Epithelial cell of esophagus (primary cell): ENCODE measurements around the gene POLE4.

Source experiments
- DNase-seq: peaks from one replicate; pipeline ENCODE4 v3.0.0; 2010; ENCODE audit warnings: low read depth
- H3K4me3 ChIP-seq: 2 replicates; pipeline ENCODE4 v1.5.1; 2011; ENCODE audit warnings: mild to moderate bottlenecking, low read length, control low read depth
- CTCF ChIP-seq: IDR thresholded peaks from 2 replicates; pipeline ENCODE4 v1.5.1; 2011; ENCODE audit warnings: low read depth, mild to moderate bottlenecking, low read length, control low read depth, inconsistent platforms; ENCODE audit not compliant: insufficient read depth; ENCODE audit errors: missing control alignments

Gene POLE4

GRCh38 chr2:74917702-74918619 is 40.5 kb upstream of the POLE4 start:
- DNase-seq, result peak; percentile 84
- TF ChIP-seq CTCF, result peak; percentile 14
- H3K4me3 ChIP-seq, result no peak overlapping the region

GRCh38 chr2:74919827-74920226 is 38.6 kb upstream of the POLE4 start:
- DNase-seq, result peak; percentile 58
- peak overlapping the region; percentile 31 for H3K4me3 ChIP-seq
- peak; percentile 74 for TF ChIP-seq CTCF

GRCh38 chr2:74921236-74921736 is 37.2 kb upstream of the POLE4 start:
- DNase-seq, result peak; percentile 29
- no peak for TF ChIP-seq CTCF
- no peak overlapping the region for H3K4me3 ChIP-seq

- no peak overlapping the region for H3K4me3 ChIP-seq
- no peak for TF ChIP-seq CTCF
- no peak for DNase-seq
Measured at GRCh38 chr2:74922592-74923227, 35.7 kb upstream of the POLE4 start.

GRCh38 chr2:74924463-74925265 is 33.8 kb upstream of the POLE4 start:
- no peak overlapping the region for H3K4me3 ChIP-seq
- DNase-seq, result no peak
- no peak for TF ChIP-seq CTCF

GRCh38 chr2:74925361-74925786 is 33.1 kb upstream of the POLE4 start:
- no peak overlapping the region for H3K4me3 ChIP-seq
- TF ChIP-seq CTCF, result no peak
- no peak for DNase-seq
